ENCODE measurements around the gene ZXDC. TPM values are rescaled to one million over a fixed set of nuclear protein-coding genes. Genes with fewer than 3 reads are reported as not detected.

Gene ZXDC
- total RNA-seq, 4 donors from 2014 or later, result 18.5 to 57.9 (median 33.5) TPM

DNA sequence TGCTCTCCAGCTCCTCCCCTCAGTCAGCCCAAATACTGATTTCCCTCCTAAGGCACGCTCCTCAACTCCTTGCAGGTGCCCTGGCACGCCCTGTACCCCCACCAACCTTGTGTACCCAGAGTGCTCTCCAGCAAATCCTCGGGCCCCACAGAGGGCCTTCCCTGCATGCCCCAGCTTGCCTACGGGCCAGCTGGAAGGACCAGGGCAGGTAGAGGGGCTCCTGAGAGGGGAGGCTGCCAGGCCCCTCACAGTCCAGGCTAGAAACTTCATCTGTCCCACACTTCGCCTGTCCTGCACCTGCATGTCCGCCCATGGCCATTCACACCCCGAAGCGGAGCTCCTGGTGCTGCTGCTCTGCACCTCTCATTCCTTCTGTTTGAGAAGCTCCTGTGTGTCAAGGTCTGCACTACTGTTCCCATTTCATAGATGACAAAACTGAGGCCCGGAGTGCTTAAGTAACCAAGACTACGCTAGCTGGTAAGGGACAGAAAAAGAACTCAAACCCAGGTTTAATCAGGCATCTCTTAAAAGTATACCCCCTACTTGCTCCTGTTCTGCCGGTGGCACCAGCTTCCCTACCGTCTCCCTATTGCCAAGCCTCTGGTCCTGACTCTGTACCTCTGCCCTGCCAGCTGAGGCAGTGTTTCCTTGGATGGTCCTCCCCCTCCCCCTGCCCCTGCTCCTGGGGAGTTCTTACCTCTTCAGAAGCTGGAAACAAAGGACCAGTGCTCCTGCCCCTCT is 35.6 kb downstream of the ZXDC start:
- DNase-seq, result peak in 1 of 2 donors; percentile 4
- intact Hi-C loops (cut with DNase I; ENCODE audit: low total_unique reads), result no loop called here
- Histone ChIP-seq H3K27ac (no peak overlapping the region), H3K9me3 (no peaks in the 10 kb centered on the region), H3K4me3 (no peak overlapping the region), H3K36me3 (no peaks in the 10 kb centered on the region), H3K4me1 (no peaks in the 10 kb centered on the region), H3K27me3 (no peaks in the 10 kb centered on the region)
- TF ChIP-seq, protein P1, sequence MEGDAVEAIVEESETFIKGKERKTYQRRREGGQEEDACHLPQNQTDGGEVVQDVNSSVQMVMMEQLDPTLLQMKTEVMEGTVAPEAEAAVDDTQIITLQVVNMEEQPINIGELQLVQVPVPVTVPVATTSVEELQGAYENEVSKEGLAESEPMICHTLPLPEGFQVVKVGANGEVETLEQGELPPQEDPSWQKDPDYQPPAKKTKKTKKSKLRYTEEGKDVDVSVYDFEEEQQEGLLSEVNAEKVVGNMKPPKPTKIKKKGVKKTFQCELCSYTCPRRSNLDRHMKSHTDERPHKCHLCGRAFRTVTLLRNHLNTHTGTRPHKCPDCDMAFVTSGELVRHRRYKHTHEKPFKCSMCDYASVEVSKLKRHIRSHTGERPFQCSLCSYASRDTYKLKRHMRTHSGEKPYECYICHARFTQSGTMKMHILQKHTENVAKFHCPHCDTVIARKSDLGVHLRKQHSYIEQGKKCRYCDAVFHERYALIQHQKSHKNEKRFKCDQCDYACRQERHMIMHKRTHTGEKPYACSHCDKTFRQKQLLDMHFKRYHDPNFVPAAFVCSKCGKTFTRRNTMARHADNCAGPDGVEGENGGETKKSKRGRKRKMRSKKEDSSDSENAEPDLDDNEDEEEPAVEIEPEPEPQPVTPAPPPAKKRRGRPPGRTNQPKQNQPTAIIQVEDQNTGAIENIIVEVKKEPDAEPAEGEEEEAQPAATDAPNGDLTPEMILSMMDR (IDR thresholded peaks at IDR 0.05), result no peak
- TF ChIP-seq POLR2A (IDR thresholded peaks at IDR 0.05), result no peak

DNA sequence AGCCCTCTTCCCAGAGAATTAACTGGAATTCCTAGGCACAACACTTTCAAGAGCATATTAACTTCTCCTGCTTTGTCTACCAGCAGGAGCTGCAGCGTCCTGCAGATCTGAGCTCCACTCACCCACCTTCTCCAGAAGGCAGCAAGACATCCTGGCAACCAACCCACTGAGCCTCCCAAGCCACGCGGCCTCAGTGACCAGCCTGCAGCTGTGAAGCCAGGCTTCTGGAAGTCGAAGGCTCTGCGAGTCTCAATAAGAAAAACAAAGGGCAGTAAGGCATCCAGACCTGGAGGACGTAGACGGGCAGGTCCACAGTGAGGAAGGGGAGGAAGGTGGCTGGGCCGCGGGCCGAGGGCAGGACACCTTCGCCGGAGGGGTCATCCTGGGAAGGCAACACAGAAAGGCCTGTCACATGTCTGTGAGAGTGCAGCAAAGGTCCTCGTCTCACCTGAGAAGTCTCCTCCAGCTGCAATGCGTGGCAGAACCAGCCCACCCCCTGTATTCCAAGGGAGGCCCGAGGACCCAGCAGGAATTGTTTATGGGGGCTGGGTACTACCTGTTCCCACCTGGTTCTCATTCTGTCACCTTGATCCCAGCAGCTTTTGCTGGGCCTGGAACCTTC is 36.2 kb downstream of the ZXDC start:
- no peaks in the 10 kb centered on the region for H3K9me3 ChIP-seq
- TF ChIP-seq POLR2A (IDR thresholded peaks at IDR 0.05), result no peak
- TF ChIP-seq, protein P1 (IDR thresholded peaks at IDR 0.05), result no peak
- no peak overlapping the region for H3K27ac ChIP-seq
- no peak overlapping the region for H3K4me3 ChIP-seq
- peak in 1 of 2 donors; percentile 1 for DNase-seq
- H3K27me3 ChIP-seq, result no peaks in the 10 kb centered on the region
- no peaks in the 10 kb centered on the region for H3K36me3 ChIP-seq
- intact Hi-C loops (cut with DNase I; ENCODE audit: low total_unique reads), result no loop called here
- no peaks in the 10 kb centered on the region for H3K4me1 ChIP-seq

DNA sequence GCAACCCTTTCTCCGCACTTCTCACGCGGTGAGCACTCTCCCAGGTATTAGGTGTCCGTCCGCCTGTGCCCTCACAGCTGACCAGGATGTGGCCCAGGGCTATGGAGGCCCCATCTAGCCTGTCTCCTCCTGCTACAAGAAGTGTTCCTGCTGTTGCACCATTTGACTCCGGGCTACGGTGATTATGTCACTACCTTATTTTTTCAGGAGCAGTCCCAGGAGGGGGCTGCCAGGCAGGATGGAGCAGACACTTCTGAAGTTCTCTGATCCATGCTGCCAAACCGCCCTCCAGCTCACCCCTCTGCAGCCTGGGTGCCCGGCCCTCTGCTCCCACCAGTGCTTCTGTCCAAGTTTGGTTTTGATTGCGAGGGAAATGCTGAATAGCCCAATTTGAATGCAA is 36.9 kb downstream of the ZXDC start:
- Histone ChIP-seq H3K4me1 (no peaks in the 10 kb centered on the region), H3K36me3 (no peaks in the 10 kb centered on the region), H3K27ac (no peak overlapping the region), H3K4me3 (no peak overlapping the region), H3K9me3 (no peaks in the 10 kb centered on the region), H3K27me3 (no peaks in the 10 kb centered on the region)
- intact Hi-C loops (cut with DNase I; ENCODE audit: low total_unique reads), result no loop called here
- DNase-seq, result no peak
- TF ChIP-seq, protein P1 (IDR thresholded peaks at IDR 0.05), result no peak
- no peak for TF ChIP-seq POLR2A (IDR thresholded peaks at IDR 0.05)

DNA sequence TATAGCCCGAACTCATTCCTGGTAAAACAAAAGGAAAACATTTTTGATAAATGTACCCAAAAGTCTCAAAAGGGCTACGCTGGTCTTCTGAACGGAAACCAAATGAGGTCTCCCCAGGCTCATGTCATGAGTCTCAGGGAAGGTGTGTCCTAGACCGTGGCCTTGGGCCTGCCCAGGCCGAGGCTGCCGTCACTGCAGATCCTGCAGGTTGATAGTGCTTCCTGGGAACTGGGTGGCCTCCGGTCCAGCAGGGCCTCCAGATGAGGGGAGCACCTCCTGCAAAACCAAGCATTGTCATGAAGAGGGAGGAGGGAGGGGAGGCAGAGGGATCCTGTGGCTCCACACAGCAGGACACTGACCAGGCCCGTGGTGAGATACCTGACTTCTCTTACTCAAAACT is 37.5 kb downstream of the ZXDC start:
- no peak for TF ChIP-seq POLR2A (IDR thresholded peaks at IDR 0.05)
- TF ChIP-seq, protein P1 (IDR thresholded peaks at IDR 0.05), result no peak
- intact Hi-C loops (cut with DNase I; ENCODE audit: low total_unique reads), result no loop called here
- no peaks in the 10 kb centered on the region for H3K4me1 ChIP-seq
- H3K27me3 ChIP-seq, result no peaks in the 10 kb centered on the region
- no peaks in the 10 kb centered on the region for H3K36me3 ChIP-seq
- peak in 1 of 2 donors; percentile 4 for DNase-seq
- H3K27ac ChIP-seq, result no peak overlapping the region
- no peak overlapping the region for H3K4me3 ChIP-seq
- H3K9me3 ChIP-seq, result no peaks in the 10 kb centered on the region

All from uterus (tissue), 4 donors.